ENCODE results near the gene WWC2.

The WWC2 gene

DNA sequence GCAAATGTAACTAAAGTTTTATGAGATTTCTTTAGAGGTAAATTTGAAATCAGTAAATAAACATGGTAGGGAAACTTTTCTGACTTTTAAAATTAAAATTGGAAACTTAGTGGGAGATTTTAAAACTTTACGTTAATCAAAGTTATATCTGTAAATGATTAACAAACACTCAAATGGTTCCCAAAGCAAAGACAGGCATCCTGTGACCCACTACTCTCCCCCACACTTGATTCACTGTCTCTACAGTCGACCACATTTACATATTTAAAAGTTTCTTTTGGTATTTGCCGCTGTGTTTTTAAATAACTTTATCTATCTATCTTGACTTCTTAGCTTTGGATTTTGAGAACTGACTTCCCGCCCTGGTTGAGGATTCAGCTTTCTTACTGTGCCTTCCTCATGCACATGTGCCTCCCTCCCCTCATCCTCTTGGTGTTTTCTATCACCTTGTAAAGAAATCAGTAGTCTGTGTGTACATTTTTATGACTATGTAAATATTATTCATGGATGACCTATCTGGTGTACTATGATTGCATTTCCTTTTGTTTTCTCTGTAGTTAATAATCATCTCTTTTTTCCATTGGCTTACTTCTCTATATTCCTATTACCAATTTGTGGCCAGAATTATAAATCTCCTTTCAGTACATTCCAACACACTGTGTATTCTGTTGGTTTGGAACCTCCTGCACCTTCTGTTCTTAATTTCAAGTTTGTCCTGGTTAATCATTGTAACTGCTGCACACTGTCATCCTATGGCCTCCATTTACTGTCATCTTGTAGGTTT lies 72.6 kb downstream of the WWC2 start:
- Histone ChIP-seq H2AFZ (ENCODE audit: low read depth, low read length, severe bottlenecking) (no peak overlapping the region), H3K27ac (ENCODE audit: low read depth, low read length) (no peak overlapping the region), H4K20me1 (ENCODE audit: low read depth, low read length) (no peaks in the 10 kb centered on the region), H3K36me3 (ENCODE audit: low read length) (no peaks in the 10 kb centered on the region), H3K9me2 (replicated peaks; ENCODE audit: insufficient read depth, low read length) (no peaks in the 10 kb centered on the region), H3F3A (ENCODE audit: insufficient read depth) (no peaks in the 10 kb centered on the region), H3K79me2 (ENCODE audit: insufficient read depth, low read length) (no peaks in the 10 kb centered on the region), H3K4me2 (ENCODE audit: low read depth, low read length, poor library complexity, severe bottlenecking) (no peak overlapping the region), H3K4me3 (ENCODE audit: insufficient read depth, low read length, poor library complexity, severe bottlenecking) (no peak overlapping the region), H3K9me3 (ENCODE audit: insufficient read depth, low read length) (no peaks in the 10 kb centered on the region), H3K27me3 (ENCODE audit: low read length) (no peaks in the 10 kb centered on the region), H3K9ac (ENCODE audit: low read length) (no peak overlapping the region)
- TF ChIP-seq, protein P1, sequence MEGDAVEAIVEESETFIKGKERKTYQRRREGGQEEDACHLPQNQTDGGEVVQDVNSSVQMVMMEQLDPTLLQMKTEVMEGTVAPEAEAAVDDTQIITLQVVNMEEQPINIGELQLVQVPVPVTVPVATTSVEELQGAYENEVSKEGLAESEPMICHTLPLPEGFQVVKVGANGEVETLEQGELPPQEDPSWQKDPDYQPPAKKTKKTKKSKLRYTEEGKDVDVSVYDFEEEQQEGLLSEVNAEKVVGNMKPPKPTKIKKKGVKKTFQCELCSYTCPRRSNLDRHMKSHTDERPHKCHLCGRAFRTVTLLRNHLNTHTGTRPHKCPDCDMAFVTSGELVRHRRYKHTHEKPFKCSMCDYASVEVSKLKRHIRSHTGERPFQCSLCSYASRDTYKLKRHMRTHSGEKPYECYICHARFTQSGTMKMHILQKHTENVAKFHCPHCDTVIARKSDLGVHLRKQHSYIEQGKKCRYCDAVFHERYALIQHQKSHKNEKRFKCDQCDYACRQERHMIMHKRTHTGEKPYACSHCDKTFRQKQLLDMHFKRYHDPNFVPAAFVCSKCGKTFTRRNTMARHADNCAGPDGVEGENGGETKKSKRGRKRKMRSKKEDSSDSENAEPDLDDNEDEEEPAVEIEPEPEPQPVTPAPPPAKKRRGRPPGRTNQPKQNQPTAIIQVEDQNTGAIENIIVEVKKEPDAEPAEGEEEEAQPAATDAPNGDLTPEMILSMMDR (IDR thresholded peaks at IDR 0.05; ENCODE audit: insufficient read depth, low read length, poor library complexity, severe bottlenecking), result no peak
- no peak for TF ChIP-seq EZH2phosphoT487 (conservative IDR thresholded peaks at IDR 0.05; ENCODE audit: low read length)

DNA sequence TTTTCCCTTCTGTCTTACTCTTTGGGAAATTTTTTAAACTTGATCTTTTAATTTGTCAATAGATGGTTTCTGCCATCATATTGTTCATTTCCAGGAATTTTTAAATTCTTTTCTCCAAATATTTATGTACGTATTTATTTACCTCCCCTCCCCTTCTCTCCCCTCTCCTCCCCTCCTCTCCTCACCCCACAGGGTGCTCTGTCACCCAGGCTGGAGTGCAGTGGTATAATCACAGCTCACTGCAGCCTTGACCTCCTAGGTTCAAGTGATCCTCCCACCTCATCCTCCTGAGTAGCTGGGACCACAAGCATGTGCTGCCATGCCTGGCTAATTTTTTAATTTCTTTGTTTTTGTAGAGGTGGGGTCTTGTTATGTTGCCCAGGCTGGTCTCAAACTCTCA lies 73.8 kb downstream of the WWC2 start:
- Histone ChIP-seq H3K9me2 (replicated peaks; ENCODE audit: insufficient read depth, low read length) (no peaks in the 10 kb centered on the region), H3K27ac (ENCODE audit: low read depth, low read length) (no peak overlapping the region), H3K4me2 (ENCODE audit: low read depth, low read length, poor library complexity, severe bottlenecking) (no peak overlapping the region), H3K9ac (ENCODE audit: low read length) (no peak overlapping the region), H3K79me2 (ENCODE audit: insufficient read depth, low read length) (no peaks in the 10 kb centered on the region), H3K36me3 (ENCODE audit: low read length) (no peaks in the 10 kb centered on the region), H3K27me3 (ENCODE audit: low read length) (no peaks in the 10 kb centered on the region), H3F3A (ENCODE audit: insufficient read depth) (no peaks in the 10 kb centered on the region), H4K20me1 (ENCODE audit: low read depth, low read length) (no peaks in the 10 kb centered on the region), H2AFZ (ENCODE audit: low read depth, low read length, severe bottlenecking) (no peak overlapping the region), H3K4me3 (ENCODE audit: insufficient read depth, low read length, poor library complexity, severe bottlenecking) (no peak overlapping the region), H3K9me3 (ENCODE audit: insufficient read depth, low read length) (no peaks in the 10 kb centered on the region)
- TF ChIP-seq, protein P1 (IDR thresholded peaks at IDR 0.05; ENCODE audit: insufficient read depth, low read length, poor library complexity, severe bottlenecking), result no peak
- no peak for TF ChIP-seq EZH2phosphoT487 (conservative IDR thresholded peaks at IDR 0.05; ENCODE audit: low read length)

DNA sequence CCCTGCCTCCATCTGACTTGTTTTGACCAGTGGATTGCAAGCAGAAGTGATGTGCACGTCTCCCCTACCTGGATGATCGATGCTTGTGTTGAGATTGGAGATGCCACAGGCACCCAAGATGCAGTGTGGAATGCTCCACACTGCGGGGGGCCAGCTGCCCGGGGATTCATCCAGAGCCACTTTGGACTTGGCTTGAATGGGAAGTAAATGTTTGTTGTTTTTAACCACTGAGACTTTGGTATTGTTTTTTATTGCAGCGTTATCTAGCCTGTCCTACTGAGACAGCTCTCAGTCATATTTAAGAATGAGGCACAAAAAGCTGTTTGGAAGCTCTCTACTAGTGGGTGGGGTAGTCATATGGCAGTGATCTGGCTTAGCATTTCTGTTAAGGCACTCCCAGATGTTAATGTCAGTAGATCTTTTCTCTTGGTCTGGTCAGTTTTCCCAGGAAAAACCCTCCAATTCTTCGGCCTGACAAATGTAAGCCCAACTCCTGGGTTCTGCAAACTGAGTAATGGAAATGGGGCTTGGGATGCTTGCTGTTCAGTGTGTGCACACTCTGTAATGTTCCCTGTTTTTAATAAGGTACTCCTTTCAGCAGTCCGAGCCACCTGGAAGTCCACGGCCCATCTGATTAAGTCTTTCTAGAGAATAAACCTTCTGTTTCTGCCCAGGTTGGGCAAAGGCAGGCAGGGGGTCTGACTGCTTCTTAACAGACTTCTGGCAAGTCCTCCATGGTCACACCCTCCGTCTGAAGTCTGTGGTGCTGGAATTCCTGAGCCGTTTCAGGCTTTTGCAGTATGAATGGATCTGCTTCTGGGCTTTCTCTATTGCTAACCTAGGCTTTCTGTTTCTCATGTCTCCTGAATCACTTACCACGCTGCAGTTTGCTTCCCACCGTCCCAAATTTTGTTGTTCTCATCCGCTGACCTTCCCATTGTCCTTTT lies 74.8 kb downstream of the WWC2 start:
- Histone ChIP-seq H3K4me3 (ENCODE audit: insufficient read depth, low read length, poor library complexity, severe bottlenecking) (no peak overlapping the region), H3K36me3 (ENCODE audit: low read length) (no peaks in the 10 kb centered on the region), H3F3A (ENCODE audit: insufficient read depth) (no peaks in the 10 kb centered on the region), H3K9ac (ENCODE audit: low read length) (no peak overlapping the region), H3K9me2 (replicated peaks; ENCODE audit: insufficient read depth, low read length) (no peaks in the 10 kb centered on the region), H3K27ac (ENCODE audit: low read depth, low read length) (no peak overlapping the region), H4K20me1 (ENCODE audit: low read depth, low read length) (no peaks in the 10 kb centered on the region), H3K9me3 (ENCODE audit: insufficient read depth, low read length) (no peaks in the 10 kb centered on the region), H3K4me2 (ENCODE audit: low read depth, low read length, poor library complexity, severe bottlenecking) (no peak overlapping the region), H2AFZ (ENCODE audit: low read depth, low read length, severe bottlenecking) (no peak overlapping the region), H3K79me2 (ENCODE audit: insufficient read depth, low read length) (no peaks in the 10 kb centered on the region), H3K27me3 (ENCODE audit: low read length) (no peaks in the 10 kb centered on the region)
- TF ChIP-seq, protein P1 (IDR thresholded peaks at IDR 0.05; ENCODE audit: insufficient read depth, low read length, poor library complexity, severe bottlenecking), result no peak
- TF ChIP-seq EZH2phosphoT487 (conservative IDR thresholded peaks at IDR 0.05; ENCODE audit: low read length), result no peak
